ENCODE measurements around the gene CTBP2.

Gene CTBP2

GRCh38 chr10:124966008-124966407 is 194.4 kb downstream of the CTBP2 start:
- Histone ChIP-seq H3K27ac (no peak overlapping the region), H3K9ac (no peak overlapping the region), H3K36me3 (peaks cover 61% of the 10 kb centered on the region), H3K4me3 (no peak overlapping the region), H3K27me3 (no peaks in the 10 kb centered on the region), H3K9me3 (no peaks in the 10 kb centered on the region), H4K20me1 (peaks cover 100% of the 10 kb centered on the region), H3K4me2 (no peak overlapping the region), H3K4me1 (peaks cover 10% of the 10 kb centered on the region)
- no peak for TF ChIP-seq Cebpa-rat (IDR thresholded peaks at IDR 0.05)

- no peaks in the 10 kb centered on the region for H3K9me3 ChIP-seq
- peaks cover 100% of the 10 kb centered on the region for H4K20me1 ChIP-seq
- H3K36me3 ChIP-seq = peaks cover 41% of the 10 kb centered on the region
- no peak overlapping the region for H3K27ac ChIP-seq
- no peak for TF ChIP-seq Cebpa-rat (IDR thresholded peaks at IDR 0.05)
- H3K4me1 ChIP-seq = no peaks in the 10 kb centered on the region
- H3K4me2 ChIP-seq = no peak overlapping the region
- no peak overlapping the region for H3K4me3 ChIP-seq
- H3K9ac ChIP-seq = no peak overlapping the region
- no peaks in the 10 kb centered on the region for H3K27me3 ChIP-seq
Observed at GRCh38 chr10:124963866-124964720, 196.3 kb downstream of the CTBP2 start.

DNA sequence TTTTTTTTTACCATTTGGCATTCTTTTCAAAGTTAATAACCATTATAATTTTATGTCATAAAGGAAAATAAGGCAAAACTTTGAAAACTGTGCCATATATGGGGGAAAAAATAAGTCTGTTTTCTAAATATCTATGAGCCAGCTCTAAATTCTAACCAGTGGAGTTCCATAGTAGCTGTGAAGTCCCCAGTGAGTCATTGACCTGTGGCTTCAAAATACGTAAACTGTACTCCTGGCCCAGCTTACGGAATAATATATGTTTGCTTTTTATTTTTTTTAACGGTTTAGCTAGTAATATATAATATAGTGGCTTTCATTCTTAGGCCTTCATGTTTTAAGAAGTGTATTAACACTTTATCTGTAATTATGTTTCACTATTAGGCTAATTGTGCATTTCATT is 197.9 kb downstream of the CTBP2 start:
- no peaks in the 10 kb centered on the region for H3K27me3 ChIP-seq
- TF ChIP-seq Cebpa-rat (IDR thresholded peaks at IDR 0.05) = no peak
- peaks cover 25% of the 10 kb centered on the region for H3K36me3 ChIP-seq
- no peaks in the 10 kb centered on the region for H3K9me3 ChIP-seq
- no peak overlapping the region for H3K4me2 ChIP-seq
- no peak overlapping the region for H3K4me3 ChIP-seq
- peaks cover 9% of the 10 kb centered on the region for H3K4me1 ChIP-seq
- no peak overlapping the region for H3K9ac ChIP-seq
- H4K20me1 ChIP-seq = peaks cover 100% of the 10 kb centered on the region
- H3K27ac ChIP-seq = no peak overlapping the region

- H3K9me3 ChIP-seq = no peaks in the 10 kb centered on the region
- no peak overlapping the region for H3K4me2 ChIP-seq
- H3K27me3 ChIP-seq = no peaks in the 10 kb centered on the region
- peaks cover 13% of the 10 kb centered on the region for H3K36me3 ChIP-seq
- no peak overlapping the region for H3K27ac ChIP-seq
- no peak for TF ChIP-seq Cebpa-rat (IDR thresholded peaks at IDR 0.05)
- H3K4me1 ChIP-seq = peaks cover 21% of the 10 kb centered on the region
- no peak overlapping the region for H3K4me3 ChIP-seq
- no peak overlapping the region for H3K9ac ChIP-seq
- peaks cover 100% of the 10 kb centered on the region for H4K20me1 ChIP-seq
Observed at GRCh38 chr10:124961248-124961570, 199.2 kb downstream of the CTBP2 start.

GRCh38 chr10:124959564-124959963 is 200.8 kb downstream of the CTBP2 start:
- Histone ChIP-seq H3K4me2 (no peak overlapping the region), H3K9me3 (no peaks in the 10 kb centered on the region), H3K4me1 (peaks cover 32% of the 10 kb centered on the region), H3K9ac (no peak overlapping the region), H3K4me3 (no peak overlapping the region), H3K36me3 (peaks cover 8% of the 10 kb centered on the region; the same call in 1 of the 2 replicates), H4K20me1 (peaks cover 100% of the 10 kb centered on the region), H3K27me3 (no peaks in the 10 kb centered on the region), H3K27ac (no peak overlapping the region)
- TF ChIP-seq Cebpa-rat (IDR thresholded peaks at IDR 0.05) = no peak

DNA sequence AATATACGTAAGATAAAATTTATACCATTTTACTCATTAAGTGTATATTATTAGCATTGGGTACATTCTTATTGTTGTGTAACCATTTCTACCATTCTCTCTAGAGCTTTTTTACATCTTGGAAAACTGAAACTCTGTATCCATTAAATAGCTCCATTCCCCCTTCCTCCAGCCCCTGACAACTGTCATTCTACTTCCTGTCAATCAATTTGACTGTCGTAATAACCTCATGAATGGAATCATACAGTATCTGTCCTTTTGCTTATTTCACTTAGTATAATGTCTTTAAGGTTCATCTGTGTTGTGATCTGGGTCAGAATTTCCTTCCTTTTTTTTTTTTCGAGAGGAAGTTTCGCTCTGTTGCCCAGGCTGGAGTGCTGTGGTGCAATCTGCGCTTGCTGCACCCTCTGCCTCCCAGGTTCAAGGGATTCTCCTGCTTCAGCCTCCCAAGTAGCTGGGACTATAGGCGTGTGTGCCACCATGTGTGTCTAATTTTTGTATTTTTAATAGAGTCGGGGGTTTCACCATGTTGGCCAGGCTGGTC is 202.9 kb downstream of the CTBP2 start:
- TF ChIP-seq Cebpa-rat (IDR thresholded peaks at IDR 0.05) = no peak
- peaks cover 32% of the 10 kb centered on the region for H3K4me1 ChIP-seq
- no peak overlapping the region for H3K27ac ChIP-seq
- no peak overlapping the region for H3K4me3 ChIP-seq
- H4K20me1 ChIP-seq = peaks cover 100% of the 10 kb centered on the region
- H3K9ac ChIP-seq = no peak overlapping the region
- H3K27me3 ChIP-seq = no peaks in the 10 kb centered on the region
- peak overlapping the region; percentile 69 for H3K4me2 ChIP-seq
- H3K9me3 ChIP-seq = no peaks in the 10 kb centered on the region
- peaks cover 16% of the 10 kb centered on the region; the same call in 1 of the 2 replicates for H3K36me3 ChIP-seq

GRCh38 chr10:124956764-124957163 is 203.6 kb downstream of the CTBP2 start:
- Histone ChIP-seq H3K27ac (no peak overlapping the region), H4K20me1 (peaks cover 100% of the 10 kb centered on the region)

DNA sequence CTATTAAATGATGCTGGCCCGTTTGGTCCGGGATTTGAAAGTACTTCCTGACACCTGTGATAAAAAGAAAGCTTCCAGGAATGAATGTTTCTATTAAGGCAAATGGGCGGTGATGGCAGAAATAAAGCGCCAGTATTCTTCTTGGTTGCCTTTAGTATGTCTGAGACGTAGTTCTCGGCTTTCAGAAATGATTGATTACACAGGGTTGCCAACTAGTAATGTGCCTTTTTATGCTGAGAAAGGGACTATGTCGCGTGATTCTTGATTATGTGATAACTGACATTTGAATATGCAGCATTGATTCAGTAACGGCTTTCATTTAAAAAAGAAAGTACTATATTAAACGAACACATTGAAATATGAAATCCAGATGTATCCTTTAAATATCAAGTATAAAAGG is 204.5 kb downstream of the CTBP2 start:
- no peak for TF ChIP-seq Cebpa-rat (IDR thresholded peaks at IDR 0.05)
- peaks cover 100% of the 10 kb centered on the region for H4K20me1 ChIP-seq
- no peak overlapping the region for H3K9ac ChIP-seq
- no peak overlapping the region for H3K27ac ChIP-seq
- no peak overlapping the region for H3K4me3 ChIP-seq
- H3K9me3 ChIP-seq = no peaks in the 10 kb centered on the region
- peaks cover 19% of the 10 kb centered on the region for H3K36me3 ChIP-seq
- H3K27me3 ChIP-seq = no peaks in the 10 kb centered on the region
- H3K4me2 ChIP-seq = peak overlapping the region; percentile 69; the same call in 1 of the 2 replicates
- peaks cover 32% of the 10 kb centered on the region for H3K4me1 ChIP-seq

More at GRCh38 chr10:124956764-124957163, 203.6 kb downstream of the CTBP2 start:
- TF ChIP-seq Cebpa-rat (IDR thresholded peaks at IDR 0.05) = no peak
- no peaks in the 10 kb centered on the region for H3K9me3 ChIP-seq
- peak overlapping the region; percentile 69 for H3K4me2 ChIP-seq
- H3K4me3 ChIP-seq = no peak overlapping the region
- H3K9ac ChIP-seq = no peak overlapping the region
- H3K36me3 ChIP-seq = peaks cover 19% of the 10 kb centered on the region
- no peaks in the 10 kb centered on the region for H3K27me3 ChIP-seq
- H3K4me1 ChIP-seq = peaks cover 32% of the 10 kb centered on the region

- Histone ChIP-seq H3K27me3 (no peaks in the 10 kb centered on the region), H3K4me3 (no peak overlapping the region), H4K20me1 (peaks cover 100% of the 10 kb centered on the region), H3K4me1 (peaks cover 32% of the 10 kb centered on the region), H3K4me2 (no peak overlapping the region), H3K9me3 (no peaks in the 10 kb centered on the region), H3K9ac (no peak overlapping the region), H3K27ac (no peak overlapping the region), H3K36me3 (peaks cover 24% of the 10 kb centered on the region)
- TF ChIP-seq Cebpa-rat (IDR thresholded peaks at IDR 0.05) = no peak
Observed at GRCh38 chr10:124955243-124955642, 205.1 kb downstream of the CTBP2 start.

GRCh38 chr10:124953421-124953820 is 206.9 kb downstream of the CTBP2 start:
- peaks cover 100% of the 10 kb centered on the region for H4K20me1 ChIP-seq
- H3K27ac ChIP-seq = no peak overlapping the region
- H3K36me3 ChIP-seq = peaks cover 43% of the 10 kb centered on the region
- no peak overlapping the region for H3K4me2 ChIP-seq
- H3K4me1 ChIP-seq = peaks cover 32% of the 10 kb centered on the region
- no peak for TF ChIP-seq Cebpa-rat (IDR thresholded peaks at IDR 0.05)
- no peaks in the 10 kb centered on the region for H3K9me3 ChIP-seq
- no peak overlapping the region for H3K4me3 ChIP-seq
- no peaks in the 10 kb centered on the region for H3K27me3 ChIP-seq
- H3K9ac ChIP-seq = no peak overlapping the region

Measured in BLaER1 (cell line).